Activated CD8-positive, alpha-beta T cell treated with anti-CD3 and anti-CD28 coated beads for 36 hours (primary cell): ENCODE data around the gene FCSK. TPM values are rescaled to one million over a fixed set of nuclear protein-coding genes. Genes with fewer than 3 reads are reported as not detected.
A peak's percentile ranks its signal among the peaks of the same experiment; 100 is the strongest.

Source experiments
- ATAC-seq: fragments of 200-7000 bp; cut with Tn5 transposase; one replicate; pipeline ENCODE4 v1.10.0; 2021; ENCODE audit warnings: mild to moderate bottlenecking, moderate library complexity
- CTCF ChIA-PET: fragments of 350-600 bp; sonication (Branson Sonifier 250); formaldehyde crosslinking; loops from one replicate; lab custom pipeline; 2021; ENCODE audit warnings: antibody characterized with exemption; lab: Charles Lee
- POLR2A ChIA-PET: fragments of 350-600 bp; sonication (Branson Sonifier 250); formaldehyde crosslinking; loops from one replicate; lab custom pipeline; 2021; ENCODE audit warnings: antibody characterized with exemption; lab: Charles Lee
- DNase-seq: peaks from one replicate; pipeline ENCODE4 v3.0.0-alpha.2; 2020
- H3K27ac Mint-ChIP-seq: one replicate; pipeline ENCODE4 v1.8.0; 2021; ENCODE audit warnings: mild to moderate bottlenecking, mixed read lengths
- H3K27me3 Mint-ChIP-seq: one replicate; pipeline ENCODE4 v1.8.0; 2021; ENCODE audit warnings: mixed read lengths
- H3K36me3 Mint-ChIP-seq: one replicate; pipeline ENCODE4 v1.8.0; 2021; ENCODE audit warnings: low read depth, mixed read lengths
- H3K4me1 Mint-ChIP-seq: one replicate; pipeline ENCODE4 v1.8.0; 2021; ENCODE audit warnings: low read depth, mixed read lengths
- H3K4me3 Mint-ChIP-seq: one replicate; pipeline ENCODE4 v1.8.0; 2021; ENCODE audit warnings: mild to moderate bottlenecking, moderate library complexity, mixed read lengths
- H3K9me3 Mint-ChIP-seq: one replicate; pipeline ENCODE4 v1.8.0; 2021; ENCODE audit warnings: mixed read lengths
- intact Hi-C: fragments of 100-400 bp; cut with micrococcal nuclease; formaldehyde crosslinking; loops from one replicate; pipeline ENCODE4 v1.10.0; 2022
- total RNA-seq, 2 experiments: library from RNA; stranded (reverse); gene quantifications; one replicate each; pipeline ENCODE4 v1.2.3, GENCODE V29; 2021
- TF ChIP-seq, protein P1 (sequence below): fragments of 200-600 bp; IDR thresholded peaks from one replicate; pipeline ENCODE4 v1.8.0; 2022; ENCODE audit warnings: antibody characterized with exemption, mild to moderate bottlenecking

Gene FCSK
- total RNA-seq, 2 experiments from 2014 or later, result 11.0 to 11.1 TPM

DNA sequence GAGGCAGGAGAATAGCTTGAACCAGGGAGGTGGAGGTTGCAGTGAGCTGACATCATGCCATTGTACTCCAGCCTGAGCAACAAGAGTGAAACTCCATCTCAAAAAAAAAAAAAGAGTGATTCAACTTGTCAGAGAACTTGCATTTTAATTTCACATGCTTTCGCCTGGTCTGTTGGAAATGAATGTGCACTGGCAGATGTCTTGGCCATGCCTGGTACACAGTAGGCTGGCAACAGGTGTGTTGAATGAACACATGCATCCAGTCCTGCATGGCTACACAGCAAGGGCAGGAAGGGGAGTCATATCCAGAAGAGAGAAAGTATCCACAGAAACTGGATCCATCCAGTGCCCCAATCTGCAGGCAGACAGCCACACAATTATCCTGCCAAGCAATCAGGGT, 57.4 kb downstream of the FCSK start:
- ATAC-seq (no peak), DNase-seq (no peak)
- H3K36me3 Mint-ChIP-seq, result peaks cover 25% of the 10 kb centered on the region
- no peaks in the 10 kb centered on the region for H3K27me3 Mint-ChIP-seq
- POLR2A ChIA-PET, result no interaction called here
- H3K27ac Mint-ChIP-seq, result no peak overlapping the region
- TF ChIP-seq, protein P1, sequence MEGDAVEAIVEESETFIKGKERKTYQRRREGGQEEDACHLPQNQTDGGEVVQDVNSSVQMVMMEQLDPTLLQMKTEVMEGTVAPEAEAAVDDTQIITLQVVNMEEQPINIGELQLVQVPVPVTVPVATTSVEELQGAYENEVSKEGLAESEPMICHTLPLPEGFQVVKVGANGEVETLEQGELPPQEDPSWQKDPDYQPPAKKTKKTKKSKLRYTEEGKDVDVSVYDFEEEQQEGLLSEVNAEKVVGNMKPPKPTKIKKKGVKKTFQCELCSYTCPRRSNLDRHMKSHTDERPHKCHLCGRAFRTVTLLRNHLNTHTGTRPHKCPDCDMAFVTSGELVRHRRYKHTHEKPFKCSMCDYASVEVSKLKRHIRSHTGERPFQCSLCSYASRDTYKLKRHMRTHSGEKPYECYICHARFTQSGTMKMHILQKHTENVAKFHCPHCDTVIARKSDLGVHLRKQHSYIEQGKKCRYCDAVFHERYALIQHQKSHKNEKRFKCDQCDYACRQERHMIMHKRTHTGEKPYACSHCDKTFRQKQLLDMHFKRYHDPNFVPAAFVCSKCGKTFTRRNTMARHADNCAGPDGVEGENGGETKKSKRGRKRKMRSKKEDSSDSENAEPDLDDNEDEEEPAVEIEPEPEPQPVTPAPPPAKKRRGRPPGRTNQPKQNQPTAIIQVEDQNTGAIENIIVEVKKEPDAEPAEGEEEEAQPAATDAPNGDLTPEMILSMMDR, result no peak
- H3K9me3 Mint-ChIP-seq, result no peaks in the 10 kb centered on the region
- H3K4me3 Mint-ChIP-seq, result no peak overlapping the region
- H3K4me1 Mint-ChIP-seq, result peaks cover 7% of the 10 kb centered on the region
- intact Hi-C loops, result no loop called here
- CTCF ChIA-PET, result no interaction called here

DNA sequence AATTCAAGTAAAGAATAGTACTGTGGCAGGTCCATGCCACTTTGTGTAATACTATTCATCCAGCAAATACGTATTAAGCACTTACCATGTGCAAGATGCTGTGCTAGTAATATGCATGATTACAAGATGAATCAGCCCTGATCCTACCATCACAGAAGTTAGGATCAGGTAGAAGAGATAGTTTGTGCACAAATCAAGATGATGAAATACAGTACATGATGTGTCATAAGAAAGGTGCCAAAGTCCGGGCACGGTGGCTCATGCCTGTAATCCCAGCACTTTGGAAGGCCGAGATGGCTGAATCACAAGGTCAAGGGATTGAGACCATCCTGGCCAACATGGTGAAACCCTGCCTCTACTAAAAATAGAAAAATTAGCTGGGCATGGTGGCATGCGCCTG, 58.1 kb downstream of the FCSK start:
- H3K27ac Mint-ChIP-seq, result no peak overlapping the region
- H3K36me3 Mint-ChIP-seq, result peaks cover 27% of the 10 kb centered on the region
- POLR2A ChIA-PET, result no interaction called here
- no peak for DNase-seq
- CTCF ChIA-PET, result no interaction called here
- no peak overlapping the region for H3K4me3 Mint-ChIP-seq
- no peak for ATAC-seq
- H3K4me1 Mint-ChIP-seq, result peaks cover 7% of the 10 kb centered on the region
- intact Hi-C loops, result no loop called here
- no peaks in the 10 kb centered on the region for H3K9me3 Mint-ChIP-seq
- TF ChIP-seq, protein P1, result no peak
- H3K27me3 Mint-ChIP-seq, result no peaks in the 10 kb centered on the region

DNA sequence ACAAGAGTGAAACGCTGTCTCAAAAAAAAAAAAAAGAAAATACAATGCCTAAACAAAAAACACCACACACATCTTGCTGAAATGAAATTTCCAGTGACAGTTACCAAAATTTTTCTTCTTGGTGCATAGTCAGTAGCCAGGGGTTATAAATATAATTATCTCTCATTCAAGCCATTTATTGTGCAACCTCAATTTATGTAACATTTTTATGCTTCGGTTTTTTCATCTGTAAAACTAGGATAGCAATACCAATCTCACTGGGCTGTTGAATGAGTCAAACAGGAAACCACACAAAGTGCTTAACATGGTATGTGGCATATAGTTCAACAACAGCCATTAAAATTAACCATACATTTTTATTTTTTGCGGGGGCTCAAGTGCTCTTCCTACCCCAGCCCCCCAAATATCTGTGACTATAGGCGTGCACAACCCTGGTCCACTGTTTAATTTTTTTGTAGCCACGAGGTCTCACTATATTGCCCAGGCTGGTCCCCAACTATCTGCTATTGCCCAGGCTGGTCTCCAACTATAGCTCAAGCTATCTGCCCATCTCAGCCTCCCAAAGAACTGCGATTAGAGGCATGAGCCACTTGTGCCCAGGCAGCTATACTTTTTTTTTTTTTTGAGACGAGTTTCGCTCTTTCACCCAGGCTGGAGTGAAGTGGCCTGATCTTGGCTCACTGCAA, 66.4 kb downstream of the FCSK start:
- Mint-ChIP-seq H3K4me1 (peaks cover 27% of the 10 kb centered on the region), H3K4me3 (peak overlapping the region; percentile 47), H3K27me3 (no peaks in the 10 kb centered on the region), H3K9me3 (no peaks in the 10 kb centered on the region), H3K36me3 (peaks cover 29% of the 10 kb centered on the region), H3K27ac (peak overlapping the region; percentile 85)
- TF ChIP-seq, protein P1, result no peak
- ChIA-PET CTCF (interaction anchor here (3.5 kb wide), 1 partner anchor 11 kb away, joined by 13 read pairs; no protein-coding TSS in a partner anchor), POLR2A (interaction anchor here (0.9 kb wide), 1 partner anchor 140 kb away, joined by 4 read pairs; no protein-coding TSS in a partner anchor)
- DNase-seq (peak; percentile 23), ATAC-seq (peak; percentile 37)
- intact Hi-C loops, result loop anchor here (10.0 kb wide), 2 partner anchors 136 to 236 kb away; partner anchors contain the start of gene AARS1

DNA sequence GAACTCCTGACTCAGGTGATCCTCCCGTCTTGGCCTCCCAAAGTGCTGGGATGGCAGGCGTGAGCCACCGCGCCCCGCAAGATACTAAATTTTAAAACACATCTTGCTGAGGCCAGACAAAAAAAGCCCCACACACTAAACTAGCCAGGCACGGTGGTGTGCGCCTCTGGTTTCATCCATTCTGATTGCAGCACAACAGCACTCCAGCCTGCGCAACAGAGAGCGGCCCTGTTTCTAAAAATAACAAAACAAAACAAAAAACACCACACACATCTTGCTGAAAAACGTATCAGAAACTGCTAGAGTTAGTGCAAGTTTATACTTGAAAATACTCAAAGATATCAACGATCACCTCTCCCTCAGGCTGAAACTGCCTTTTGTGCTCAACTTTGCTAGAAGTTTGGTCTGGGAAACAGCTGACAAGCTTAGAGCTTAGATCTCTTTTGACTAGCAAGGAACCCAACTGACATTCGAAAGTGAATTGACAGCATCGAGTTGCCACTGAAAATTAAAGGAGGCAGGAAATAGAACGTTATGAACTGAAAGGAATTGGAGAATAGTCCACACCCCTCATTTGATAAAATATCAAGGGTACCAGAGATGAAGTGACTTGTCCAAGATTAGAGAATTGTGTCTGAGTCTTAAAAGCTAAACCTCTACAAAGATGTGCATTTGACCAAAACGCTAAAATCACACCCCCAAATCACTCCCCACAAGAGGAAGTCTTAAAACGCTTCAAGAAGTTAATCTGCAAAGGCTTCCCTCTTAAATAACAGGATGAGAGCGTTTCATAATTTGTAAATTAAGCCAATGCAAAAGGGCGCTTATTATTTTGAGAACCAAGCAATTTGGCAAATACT, 68.1 kb downstream of the FCSK start:
- ChIA-PET POLR2A (interaction anchor here (0.6 to 2.3 kb wide), 20 partner anchors 8 to 278 kb away, joined by 3 to 16 read pairs (median 4); partner anchors contain the start of genes DDX19A, EXOSC6 and VAC14), CTCF (interaction anchor here (0.9 to 3.5 kb wide), 3 partner anchors 13 to 132 kb away, joined by 3 to 13 read pairs (median 4); no protein-coding TSS in a partner anchor)
- peaks cover 42% of the 10 kb centered on the region for H3K4me1 Mint-ChIP-seq
- DNase-seq (peak; percentile 13), ATAC-seq (no peak)
- no peaks in the 10 kb centered on the region for H3K9me3 Mint-ChIP-seq
- peak overlapping the region; percentile 88 for H3K4me3 Mint-ChIP-seq
- TF ChIP-seq, protein P1, result no peak
- H3K27me3 Mint-ChIP-seq, result no peaks in the 10 kb centered on the region
- intact Hi-C loops, result loop anchor here (10.0 kb wide), 2 partner anchors 138 to 238 kb away; partner anchors contain the start of gene AARS1
- H3K36me3 Mint-ChIP-seq, result peaks cover 38% of the 10 kb centered on the region
- H3K27ac Mint-ChIP-seq, result peak overlapping the region; percentile 98
